ENCODE results near the gene NSUN4. TPM values are rescaled to one million over a fixed set of nuclear protein-coding genes. Genes with fewer than 3 reads are reported as not detected.

Gene NSUN4
- 17.5 and 20.4 TPM in 2 replicates for total RNA-seq (2021)
- long read RNA-seq, full-length matches to known transcripts = 30 of 47 reads
- long read RNA-seq, partial matches to known transcripts = 9 of 47 reads
- long read RNA-seq, other reads (novel, unspliced or antisense) = 8 of 47 reads

DNA sequence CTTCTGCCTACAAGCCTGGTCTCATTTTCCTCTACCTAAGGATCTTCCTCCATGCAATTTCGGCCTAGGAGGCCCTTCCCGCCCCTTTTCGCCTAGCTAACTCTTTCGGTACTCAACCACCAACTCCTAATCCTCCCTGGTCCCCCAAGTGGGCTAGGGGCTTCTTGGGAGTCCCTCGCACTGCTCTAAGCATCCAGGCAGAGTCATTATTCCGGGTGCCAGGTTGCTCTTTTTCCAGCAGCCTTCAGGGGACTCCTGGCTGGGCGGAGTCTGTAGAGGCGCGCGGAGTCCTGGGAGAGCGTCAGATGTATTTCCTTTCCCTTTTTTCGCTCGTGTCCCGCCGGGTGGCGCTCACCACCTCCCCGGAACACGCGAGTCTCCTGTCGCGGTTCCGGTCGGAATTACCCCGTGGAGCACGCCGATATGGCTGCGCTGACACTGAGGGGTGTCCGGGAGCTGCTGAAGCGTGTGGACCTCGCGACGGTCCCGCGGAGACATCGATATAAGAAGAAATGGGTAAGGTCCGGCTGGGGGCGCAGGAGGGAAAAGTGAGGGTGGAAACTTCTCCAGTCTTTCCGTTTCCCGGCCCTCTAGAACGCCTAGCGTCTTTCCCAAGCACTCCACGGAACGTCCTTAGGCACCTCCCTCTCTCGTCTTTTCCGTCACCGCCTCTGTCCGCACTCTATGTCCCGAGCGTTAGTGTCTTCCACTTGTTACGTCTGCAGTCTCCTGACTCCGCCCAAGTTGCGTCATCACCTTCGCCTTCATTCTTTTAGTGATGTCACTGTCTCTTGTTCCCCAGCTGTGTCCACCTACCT, at the start of gene NSUN4:
Gene NSUN4 (plus strand): TSS at position 404 of the 818 bp plus-strand sequence. CDS start 20 bp downstream, at position 424.
- no peak within 1 kb of the TSS for H4K5ac ChIP-seq (ENCODE audit: insufficient read length, low read depth, low read length)
- peaks cover 5% of the 10 kb centered on the region for H3K23me2 ChIP-seq (ENCODE audit: insufficient read length, low read depth, low read length, poor library complexity, severe bottlenecking)
- no peaks in the 10 kb centered on the region for H3K79me1 ChIP-seq (ENCODE audit: insufficient read depth, low read depth, low read length, poor library complexity, severe bottlenecking)
- no peak within 1 kb of the TSS for H4K8ac ChIP-seq (replicated peaks; ENCODE audit: insufficient read length, low read depth, low read length)
- Mint-ChIP-seq H3K36me3 (ENCODE audit: insufficient read depth in 1 of 3, low read depth in 3 of 3) (peaks cover 11 to 36% (median 34%) of the 10 kb centered on the region in 3 experiments; a peak in 6 of 7 replicates), H3K9me3 (peaks cover 0 to 3% of the 10 kb centered on the region in 2 experiments; a peak in 2 of 5 replicates), H3K4me3 (peak within 1 kb of the TSS; percentile 89 to 96), H3K27ac (peak within 1 kb of the TSS; percentile 98 to 100 (median 100)), H3K4me1 (peaks cover 20 to 23% of the 10 kb centered on the region in 2 experiments), H3K27me3 (ENCODE audit: low read depth) (no peaks in the 10 kb centered on the region)
- no peak within 1 kb of the TSS for H3K56ac ChIP-seq (ENCODE audit: insufficient read length, low read depth, low read length)
- DNase-seq = peak; percentile 88
- H2BK12ac ChIP-seq (ENCODE audit: insufficient read length, low read depth, low read length) = no peak within 1 kb of the TSS
- no peak within 1 kb of the TSS for H4K91ac ChIP-seq (ENCODE audit: insufficient read length, low read depth, low read length)
- no peak within 1 kb of the TSS for H3T11ph ChIP-seq (ENCODE audit: low read length)
- WGBS (ENCODE audit: extremely low coverage, insufficient read length, low lambda C conversion rate) = no CpG with 5 or more reads among the region's 53 CpGs
- H2AK5ac ChIP-seq (ENCODE audit: insufficient read length, low read length) = no peak within 1 kb of the TSS
- H3K18ac ChIP-seq (ENCODE audit: insufficient read length, low read depth, low read length) = peak within 1 kb of the TSS; percentile 92
- no peak within 1 kb of the TSS for H2BK5ac ChIP-seq (ENCODE audit: insufficient read length, low read length)
- H3K4me1 ChIP-seq (ENCODE audit: insufficient read depth, low read length) = no peaks in the 10 kb centered on the region; the same call in 1 of the 2 replicates
- peak within 1 kb of the TSS; percentile 49 for H3K4me2 ChIP-seq (ENCODE audit: insufficient read depth, insufficient read length, low read length)
- TF ChIP-seq, protein P1, sequence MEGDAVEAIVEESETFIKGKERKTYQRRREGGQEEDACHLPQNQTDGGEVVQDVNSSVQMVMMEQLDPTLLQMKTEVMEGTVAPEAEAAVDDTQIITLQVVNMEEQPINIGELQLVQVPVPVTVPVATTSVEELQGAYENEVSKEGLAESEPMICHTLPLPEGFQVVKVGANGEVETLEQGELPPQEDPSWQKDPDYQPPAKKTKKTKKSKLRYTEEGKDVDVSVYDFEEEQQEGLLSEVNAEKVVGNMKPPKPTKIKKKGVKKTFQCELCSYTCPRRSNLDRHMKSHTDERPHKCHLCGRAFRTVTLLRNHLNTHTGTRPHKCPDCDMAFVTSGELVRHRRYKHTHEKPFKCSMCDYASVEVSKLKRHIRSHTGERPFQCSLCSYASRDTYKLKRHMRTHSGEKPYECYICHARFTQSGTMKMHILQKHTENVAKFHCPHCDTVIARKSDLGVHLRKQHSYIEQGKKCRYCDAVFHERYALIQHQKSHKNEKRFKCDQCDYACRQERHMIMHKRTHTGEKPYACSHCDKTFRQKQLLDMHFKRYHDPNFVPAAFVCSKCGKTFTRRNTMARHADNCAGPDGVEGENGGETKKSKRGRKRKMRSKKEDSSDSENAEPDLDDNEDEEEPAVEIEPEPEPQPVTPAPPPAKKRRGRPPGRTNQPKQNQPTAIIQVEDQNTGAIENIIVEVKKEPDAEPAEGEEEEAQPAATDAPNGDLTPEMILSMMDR (conservative IDR thresholded peaks at IDR 0.05) = peak; percentile 62
- H2BK20ac ChIP-seq (ENCODE audit: low read depth, low read length, poor library complexity, severe bottlenecking) = no peak within 1 kb of the TSS
- H3K14ac ChIP-seq (ENCODE audit: insufficient read depth, low read length) = peak within 1 kb of the TSS; percentile 87
- H2BK15ac ChIP-seq (ENCODE audit: low read depth, low read length) = no peak within 1 kb of the TSS
- no peaks in the 10 kb centered on the region for H3K27me3 ChIP-seq (ENCODE audit: insufficient read depth, low read length)
- H3K9ac ChIP-seq (ENCODE audit: extremely low read depth, insufficient read length, low read length) = peak within 1 kb of the TSS; percentile 85
- H2AFZ ChIP-seq (ENCODE audit: low read length) = no peak within 1 kb of the TSS
- no peaks in the 10 kb centered on the region for H4K20me1 ChIP-seq (ENCODE audit: control insufficient read depth, insufficient read depth, insufficient read length)
- no peaks in the 10 kb centered on the region for H3K9me3 ChIP-seq (ENCODE audit: control insufficient read depth, low read depth, low read length)
- H2BK120ac ChIP-seq (ENCODE audit: low read depth, low read length, poor library complexity, severe bottlenecking) = no peak within 1 kb of the TSS
- H3K27ac ChIP-seq (ENCODE audit: insufficient read length, low read depth, low read length) = peak within 1 kb of the TSS; percentile 82
- H3K23ac ChIP-seq (ENCODE audit: insufficient read length, low read depth, low read length) = no peak within 1 kb of the TSS
- no peaks in the 10 kb centered on the region for H3K79me2 ChIP-seq (ENCODE audit: insufficient read depth, low read length)
- H3K4ac ChIP-seq (ENCODE audit: low read depth, low read length) = no peak within 1 kb of the TSS
